Thymus (tissue), 11 donors: ENCODE results near the gene HES2. TPM values are rescaled to one million over a fixed set of nuclear protein-coding genes. Genes with fewer than 3 reads are reported as not detected.
"Not testable (repeated sequence)": the region's sequence is repeated elsewhere in the genome, so short reads cannot be mapped to it uniquely, and the experiment has no call there.

Experiments used
- DNase-seq, 9 donors: peaks; one replicate each; pipeline ENCODE4 v3.0.0-alpha.2; 2013; ENCODE audit warnings: low spot score in 9 of 9, low read depth in 6 of 9, missing footprints in 1 of 9
- H3K27ac ChIP-seq, 2 donors: one replicate each; pipeline ENCODE4 v1.5.1; 2013; ENCODE audit warnings: control low read depth in 1 of 2, low read depth in 1 of 2, low read length in 1 of 2, mild to moderate bottlenecking in 1 of 2, moderate library complexity in 1 of 2
- H3K27me3 ChIP-seq, 2 donors: one replicate each; pipeline ENCODE4 v1.5.1; 2013; ENCODE audit warnings: low read length in 1 of 2; ENCODE audit not compliant: control insufficient read depth in 2 of 2, insufficient read depth in 1 of 2
- H3K36me3 ChIP-seq, 2 donors: one replicate each; pipeline ENCODE4 v1.5.1; 2013; ENCODE audit warnings: low read length in 1 of 2, mild to moderate bottlenecking in 1 of 2, moderate library complexity in 1 of 2; ENCODE audit not compliant: control insufficient read depth in 2 of 2, insufficient read depth in 2 of 2
- H3K4me1 ChIP-seq, 2 donors: one replicate each; pipeline ENCODE4 v1.5.1; 2013; ENCODE audit warnings: low read length in 2 of 2; ENCODE audit not compliant: control insufficient read depth in 2 of 2, insufficient read depth in 2 of 2
- H3K4me3 ChIP-seq, 2 donors: one replicate each; pipeline ENCODE4 v1.5.1; 2013; ENCODE audit warnings: low read length in 2 of 2, control low read depth in 1 of 2, mild to moderate bottlenecking in 1 of 2
- H3K9me3 ChIP-seq, 2 donors: one replicate each; pipeline ENCODE4 v1.5.1; 2013; ENCODE audit warnings: low read length in 1 of 2, mild to moderate bottlenecking in 1 of 2; ENCODE audit not compliant: control insufficient read depth in 2 of 2, insufficient read depth in 1 of 2
- WGBS: extraction: QIAGEN DNeasy Blood & Tissue Kit; methylation state at CpG from one replicate; pipeline ENCODE4 v1.1.7; 2013; 5-methylcytosine and 5-hydroxymethylcytosine counted together
- polyA plus RNA-seq: library from polyadenylated mRNA; stranded (reverse); fragments of 200-250 nt; gene quantifications from one replicate; pipeline ENCODE4 v1.2.3, GENCODE V29; 2013
- total RNA-seq: library from RNA; stranded (reverse); fragments of 120-200 nt; gene quantifications from one replicate; pipeline ENCODE4 v1.2.4, GENCODE V29; 2013
- donor health status: healthy.

Gene HES2
- total and polyA plus RNA-seq, 2 donors = 0.24 to 2.2 TPM

GRCh38 chr1:6367381-6368012 is 52.2 kb downstream of the HES2 start:
- Histone ChIP-seq H3K27ac (no peak overlapping the region), H3K9me3 (peaks cover 0 to 22% of the 10 kb centered on the region in 2 donors), H3K27me3 (no peaks in the 10 kb centered on the region), H3K36me3 (no peaks in the 10 kb centered on the region), H3K4me3 (no peak overlapping the region), H3K4me1 (peaks cover 0 to 15% of the 10 kb centered on the region in 2 donors)
- no peak for DNase-seq
- WGBS = 97% methylated on average over 9 of the region's 9 CpGs

- H3K4me3 ChIP-seq = no peak overlapping the region
- no peaks in the 10 kb centered on the region for H3K36me3 ChIP-seq
- no peak overlapping the region for H3K27ac ChIP-seq
- WGBS = 28% methylated on average over 5 of the region's 5 CpGs
- DNase-seq = peak in 3 of 9 donors; percentile 27 to 60 (median 38)
- peaks cover 11 to 36% of the 10 kb centered on the region in 2 donors for H3K4me1 ChIP-seq
- H3K27me3 ChIP-seq = no peaks in the 10 kb centered on the region
- H3K9me3 ChIP-seq = peaks cover 0 to 22% of the 10 kb centered on the region in 2 donors
Observed at GRCh38 chr1:6365047-6365446, 54.7 kb downstream of the HES2 start.

GRCh38 chr1:6363085-6363884 is 56.4 kb downstream of the HES2 start:
- peak overlapping the region; percentile 8 to 30 for H3K27ac ChIP-seq
- WGBS = 80% methylated on average over 20 of the region's 20 CpGs

More at GRCh38 chr1:6363085-6363884, 56.4 kb downstream of the HES2 start:
- not testable (repeated sequence) for H3K4me3 ChIP-seq, DNase-seq, H3K36me3 ChIP-seq, H3K27me3 ChIP-seq
- peaks cover 28 to 54% of the 10 kb centered on the region in 2 donors for H3K4me1 ChIP-seq
- peaks cover 0 to 16% of the 10 kb centered on the region in 2 donors for H3K9me3 ChIP-seq

Other genes with a start within 250 kb of the HES2 start
- gene CHD5, start 239.6 kb downstream of the HES2 start, total RNA-seq = 0.28 TPM
- 0.98 TPM for gene CHD5, start 239.6 kb downstream of the HES2 start, polyA plus RNA-seq
- gene RPL22, start 220.3 kb downstream of the HES2 start, total RNA-seq = 428 TPM
- 1,043 TPM for gene RPL22, start 220.3 kb downstream of the HES2 start, polyA plus RNA-seq
- gene RNF207, start 213.8 kb downstream of the HES2 start, total RNA-seq = 3.0 TPM
- gene RNF207, start 213.8 kb downstream of the HES2 start, polyA plus RNA-seq = 18.8 TPM
- 29.6 TPM for gene ICMT, start 184.0 kb downstream of the HES2 start, total RNA-seq
- gene ICMT, start 184.0 kb downstream of the HES2 start, polyA plus RNA-seq = 21.3 TPM
- gene HES3, start 175.7 kb downstream of the HES2 start, total RNA-seq = 0.99 TPM
- not detected for gene HES3, start 175.7 kb downstream of the HES2 start, polyA plus RNA-seq
- 1.7 TPM for gene GPR153, start 158.8 kb downstream of the HES2 start, total RNA-seq
- gene GPR153, start 158.8 kb downstream of the HES2 start, polyA plus RNA-seq = 5.6 TPM
- 22.2 TPM for gene ACOT7, start 26.2 kb downstream of the HES2 start, total RNA-seq
- 14.2 TPM for gene ACOT7, start 26.2 kb downstream of the HES2 start, polyA plus RNA-seq
- gene ESPN, start 4.9 kb upstream of the HES2 start, total RNA-seq = 1.0 TPM
- gene ESPN, start 4.9 kb upstream of the HES2 start, polyA plus RNA-seq = 11.8 TPM
- gene TNFRSF25, start 46.3 kb upstream of the HES2 start, total RNA-seq = 29.1 TPM
- gene TNFRSF25, start 46.3 kb upstream of the HES2 start, polyA plus RNA-seq = 51.6 TPM
- gene PLEKHG5, start 71.7 kb upstream of the HES2 start, total RNA-seq = 2.4 TPM
- gene PLEKHG5, start 71.7 kb upstream of the HES2 start, polyA plus RNA-seq = 4.6 TPM
- gene NOL9, start 134.6 kb upstream of the HES2 start, total RNA-seq = 11.1 TPM
- 8.6 TPM for gene NOL9, start 134.6 kb upstream of the HES2 start, polyA plus RNA-seq
- gene TAS1R1, start 135.4 kb upstream of the HES2 start, total RNA-seq = not detected
- not detected for gene TAS1R1, start 135.4 kb upstream of the HES2 start, polyA plus RNA-seq
- gene ZBTB48, start 160.1 kb upstream of the HES2 start, total RNA-seq = 30.7 TPM
- gene ZBTB48, start 160.1 kb upstream of the HES2 start, polyA plus RNA-seq = 124 TPM
- gene KLHL21, start 182.9 kb upstream of the HES2 start, total RNA-seq = 8.0 TPM
- gene KLHL21, start 182.9 kb upstream of the HES2 start, polyA plus RNA-seq = 13.6 TPM
- 3.5 TPM for gene PHF13, start 193.8 kb upstream of the HES2 start, total RNA-seq
- gene PHF13, start 193.8 kb upstream of the HES2 start, polyA plus RNA-seq = 11.4 TPM
- 17.6 TPM for gene THAP3, start 204.9 kb upstream of the HES2 start, total RNA-seq
- gene THAP3, start 204.9 kb upstream of the HES2 start, polyA plus RNA-seq = 22.2 TPM